GM10266 (cell line): ENCODE data around the gene ILKAP.

Experiments
- DNase-seq: peaks from one replicate; pipeline ENCODE4 v3.0.0; 2012; ENCODE audit errors: extremely low spot score
- CTCF ChIP-seq: IDR thresholded peaks from 2 replicates; pipeline ENCODE4 v1.5.1; 2012; ENCODE audit warnings: mild to moderate bottlenecking, low read depth; ENCODE audit not compliant: control insufficient read depth, insufficient read depth; ENCODE audit errors: missing control alignments

The ILKAP gene

GRCh38 chr2:238122287-238123217, 80.9 kb downstream of the ILKAP start:
- TF ChIP-seq CTCF, result no peak
- DNase-seq, result no peak

GRCh38 chr2:238121511-238122286, 81.8 kb downstream of the ILKAP start:
- TF ChIP-seq CTCF, result no peak
- DNase-seq, result no peak

- DNase-seq, result no peak
- TF ChIP-seq CTCF, result no peak
Observed at GRCh38 chr2:238120463-238121298, 82.8 kb downstream of the ILKAP start.
